Stimulated activated CD4-positive, alpha-beta T cell treated with anti-CD3 and anti-CD28 coated beads, TNF-alpha, amount 100 ng/mL, for 4 hours (primary cell): Measurements from ENCODE around the gene HK3.

ENCODE experiments used
- DNase-seq, 3 experiments: peaks; one replicate each; pipeline ENCODE4 v3.0.0-alpha.2; 2020; ENCODE audit warnings: low read depth in 3 of 3

The HK3 gene

DNA sequence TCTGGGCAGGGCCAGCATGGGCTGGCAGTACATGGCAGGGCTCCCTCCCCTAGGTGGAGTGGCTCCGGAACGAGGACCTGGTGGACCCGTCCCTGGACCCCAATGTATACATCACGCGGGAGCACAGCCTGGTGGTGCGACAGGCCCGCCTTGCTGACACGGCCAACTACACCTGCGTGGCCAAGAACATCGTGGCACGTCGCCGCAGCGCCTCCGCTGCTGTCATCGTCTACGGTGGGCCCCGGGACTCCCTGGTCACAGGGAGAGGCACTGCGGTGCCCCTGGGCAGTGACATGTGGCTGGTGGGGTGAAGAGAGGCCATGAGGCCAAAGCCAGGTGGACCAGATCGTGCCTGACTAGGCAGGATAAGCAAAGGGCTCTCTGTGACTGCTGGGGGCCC lies 30.4 kb downstream of the HK3 start:
- no peak for DNase-seq

DNA sequence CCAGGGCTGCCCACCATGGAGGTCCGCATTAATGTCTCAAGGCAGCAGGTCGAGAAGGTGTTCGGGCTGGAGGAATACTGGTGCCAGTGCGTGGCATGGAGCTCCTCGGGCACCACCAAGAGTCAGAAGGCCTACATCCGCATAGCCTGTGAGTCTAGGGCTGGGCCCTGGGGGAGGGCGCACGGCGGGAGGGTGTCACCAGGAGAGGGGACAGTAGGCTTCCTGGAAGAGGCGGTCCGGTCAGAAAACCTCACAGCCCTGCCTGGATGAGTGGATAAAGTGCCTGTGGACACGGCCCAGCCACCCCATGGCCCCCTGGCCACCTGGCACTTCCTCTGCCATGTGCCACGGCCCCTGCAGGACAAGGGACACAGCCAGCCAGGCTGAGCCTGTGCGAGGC lies 31.0 kb downstream of the HK3 start:
- no peak for DNase-seq

DNA sequence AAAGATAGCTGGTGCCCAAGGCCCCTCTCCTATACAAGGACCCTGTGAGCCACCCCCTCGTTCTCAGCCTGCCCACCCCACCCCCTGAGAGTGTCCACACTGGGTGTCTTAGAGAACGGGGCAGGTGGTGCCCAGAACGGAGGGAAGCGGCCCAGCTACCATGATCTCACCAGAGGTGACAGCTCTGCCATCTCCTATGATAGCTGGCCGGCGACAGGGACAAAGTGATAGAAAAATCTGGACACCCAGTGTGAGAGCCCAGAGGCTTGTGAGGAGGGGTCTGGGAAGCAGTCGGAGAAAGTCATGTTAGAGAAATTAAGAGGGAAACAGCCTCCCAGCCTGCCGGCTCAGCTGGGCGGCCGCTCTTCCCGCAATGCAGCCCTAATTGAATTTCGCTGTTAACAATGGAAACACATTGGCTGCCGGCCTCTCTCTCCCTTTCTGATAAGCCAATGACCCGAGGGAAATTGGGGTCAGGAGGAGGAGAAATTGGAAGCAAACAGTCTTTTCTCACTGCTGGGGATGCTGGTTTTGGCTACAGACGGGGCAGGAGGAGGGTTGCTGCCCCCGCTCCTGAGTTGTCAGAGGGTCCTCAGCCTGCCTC lies 32.3 kb downstream of the HK3 start:
- DNase-seq: no peak

DNA sequence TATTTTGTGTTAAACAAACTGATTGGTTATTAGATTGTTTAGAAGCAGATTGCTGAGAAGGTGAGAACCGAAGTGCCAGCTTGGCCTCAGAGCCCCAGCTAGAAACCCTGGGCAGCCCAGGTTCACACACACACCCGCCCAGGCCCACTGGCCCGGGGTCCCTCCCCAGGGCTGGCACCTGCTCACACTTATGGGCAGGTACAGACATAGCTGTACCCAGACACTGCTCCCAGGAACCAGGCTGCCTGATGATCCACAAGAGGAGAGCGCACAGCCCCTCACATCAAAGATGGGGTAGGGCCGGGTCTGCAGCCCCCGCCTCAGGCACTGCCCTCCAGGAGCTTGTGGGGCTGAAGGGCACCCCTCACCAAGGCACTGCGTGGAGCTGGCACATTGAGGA lies 33.2 kb downstream of the HK3 start:
- no peak for DNase-seq

DNA sequence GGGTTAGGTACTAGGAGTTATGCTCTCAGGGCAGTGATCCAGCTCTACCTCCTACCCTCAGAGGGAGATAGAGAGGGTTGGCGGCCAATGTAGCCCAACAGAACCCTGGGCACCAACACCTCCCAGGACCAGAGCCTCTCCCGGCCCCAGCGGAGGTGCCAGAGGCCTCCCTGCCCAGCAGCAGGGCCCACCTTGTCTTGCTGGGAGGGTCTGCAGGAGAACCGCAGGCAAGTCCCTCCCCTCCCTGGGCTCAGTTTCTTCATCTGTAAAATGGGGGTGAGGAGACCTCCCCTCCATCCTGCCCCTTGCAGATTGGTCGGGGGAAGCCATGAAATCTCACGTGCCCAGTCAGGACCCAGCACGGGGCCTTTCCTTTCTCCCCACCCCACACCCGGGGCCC lies 34.4 kb downstream of the HK3 start:
- no peak for DNase-seq

DNA sequence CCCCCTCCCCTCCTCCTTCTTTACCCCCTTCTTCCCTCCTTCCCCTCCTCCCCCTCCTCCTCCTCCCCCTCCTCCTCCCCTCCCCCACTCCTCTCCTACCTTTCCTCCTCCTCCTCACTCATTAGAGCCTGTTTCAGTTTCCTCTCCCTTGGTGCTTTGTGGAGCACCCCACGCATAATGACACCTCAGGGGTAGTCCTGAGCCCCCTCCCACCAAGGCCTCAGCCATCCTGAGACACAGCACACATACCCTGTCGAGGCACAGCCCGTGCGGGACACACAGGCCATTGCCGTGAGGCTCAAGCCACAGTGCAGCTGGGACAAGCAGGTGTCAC lies 35.4 kb downstream of the HK3 start:
- DNase-seq: no peak

DNA sequence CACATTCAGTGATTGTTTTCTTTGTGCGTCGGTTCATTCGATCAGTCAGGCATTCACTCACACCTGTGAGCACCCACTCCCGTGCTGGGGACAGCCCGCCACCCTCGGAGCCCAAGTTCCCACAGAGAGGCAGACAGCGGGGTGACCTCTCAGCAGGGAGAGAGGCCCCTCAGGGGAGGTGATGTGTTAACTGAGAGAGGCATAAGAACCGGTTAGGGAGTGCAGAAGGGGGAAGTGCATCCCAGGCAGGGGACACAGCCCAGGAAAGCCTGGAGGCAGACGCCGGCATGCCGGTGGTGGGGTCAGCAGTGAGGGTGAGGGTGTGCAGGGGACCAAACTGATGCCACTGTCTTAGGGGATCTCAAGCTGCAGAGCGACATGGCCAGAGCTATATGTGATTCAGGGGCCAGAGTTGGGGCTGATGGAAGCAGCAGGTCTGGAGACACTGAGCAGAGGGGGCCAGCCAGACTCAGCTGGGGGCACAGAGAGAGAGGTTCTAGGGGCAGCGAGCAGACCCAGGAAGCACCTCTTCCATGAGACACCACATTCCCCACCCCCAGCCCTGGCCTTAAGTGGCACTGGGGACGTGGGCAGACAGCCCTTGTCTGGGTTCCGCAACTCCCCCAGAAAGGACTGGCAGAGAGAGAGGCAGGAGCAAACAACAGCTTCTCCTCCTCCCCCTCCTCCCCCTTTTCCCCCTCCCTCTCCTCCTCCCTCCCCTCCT lies 35.9 kb downstream of the HK3 start:
- DNase-seq: no peak

DNA sequence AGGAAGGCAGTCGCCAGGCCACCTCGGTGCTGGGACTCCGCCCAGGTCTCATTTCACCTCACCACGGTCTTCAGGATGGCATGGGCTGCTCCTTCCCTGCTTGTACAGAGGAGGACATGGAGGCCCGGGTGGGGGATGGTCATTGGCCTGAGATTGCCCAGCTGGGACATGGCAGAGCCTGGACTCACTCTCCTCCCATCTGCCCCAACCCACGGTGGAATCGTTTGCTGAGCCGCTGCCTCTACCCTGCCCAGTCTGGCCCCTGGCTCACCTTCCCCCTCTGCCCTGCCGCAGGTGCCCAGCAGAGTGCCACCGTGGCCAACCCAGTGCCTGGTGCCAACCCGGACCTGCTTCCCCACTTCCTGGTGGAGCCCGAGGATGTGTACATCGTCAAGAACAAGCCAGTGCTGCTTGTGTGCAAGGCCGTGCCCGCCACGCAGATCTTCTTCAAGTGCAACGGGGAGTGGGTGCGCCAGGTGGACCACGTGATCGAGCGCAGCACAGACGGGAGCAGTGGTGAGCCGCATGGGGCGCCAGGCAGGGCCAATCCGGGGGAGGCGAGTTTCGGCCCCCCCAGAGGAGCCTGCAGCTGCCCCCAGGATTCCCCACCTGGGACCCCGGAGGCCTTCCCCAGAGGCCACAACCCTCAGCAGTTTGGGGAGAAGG lies 36.7 kb downstream of the HK3 start:
- no peak for DNase-seq

DNA sequence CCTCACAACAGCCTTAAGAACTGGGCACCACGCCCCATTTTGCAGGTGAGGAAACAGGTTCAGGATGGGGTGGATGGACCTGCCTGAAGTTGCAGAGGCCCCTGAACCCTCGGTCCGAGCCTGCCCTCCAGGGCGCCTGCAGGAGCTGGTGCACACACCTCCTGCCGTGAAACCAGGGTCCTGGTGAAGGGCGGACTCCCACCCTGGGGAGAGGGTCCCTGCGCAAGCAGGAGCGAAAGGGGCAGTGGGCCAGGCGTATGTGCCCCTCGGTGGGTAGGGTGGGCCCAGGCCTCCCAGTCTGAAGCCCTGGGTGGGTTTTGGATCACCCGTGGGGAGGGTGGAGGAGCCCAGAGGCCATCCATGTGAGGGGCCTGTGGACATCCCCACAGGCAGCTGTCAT lies 37.9 kb downstream of the HK3 start:
- DNase-seq: no peak

DNA sequence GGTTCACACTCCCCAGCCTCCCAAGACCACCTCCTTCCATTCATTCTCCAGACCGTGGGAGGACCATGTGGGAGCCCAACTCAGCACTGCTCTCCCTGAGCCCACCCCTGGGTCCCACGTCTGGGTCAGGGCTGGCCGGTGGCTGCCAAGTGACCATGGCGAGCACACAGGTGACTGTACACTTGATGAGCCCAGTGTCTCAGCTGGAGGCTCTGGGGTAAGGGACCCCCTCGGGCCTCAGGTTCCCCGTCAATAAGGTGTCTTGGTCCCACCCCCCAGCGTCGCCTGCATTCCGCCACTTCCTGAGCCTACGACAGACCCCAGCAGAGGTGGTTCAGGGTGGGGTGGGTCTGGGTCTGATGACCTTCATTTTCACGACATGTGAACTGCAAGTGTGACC lies 38.8 kb downstream of the HK3 start:
- DNase-seq: no peak

DNA sequence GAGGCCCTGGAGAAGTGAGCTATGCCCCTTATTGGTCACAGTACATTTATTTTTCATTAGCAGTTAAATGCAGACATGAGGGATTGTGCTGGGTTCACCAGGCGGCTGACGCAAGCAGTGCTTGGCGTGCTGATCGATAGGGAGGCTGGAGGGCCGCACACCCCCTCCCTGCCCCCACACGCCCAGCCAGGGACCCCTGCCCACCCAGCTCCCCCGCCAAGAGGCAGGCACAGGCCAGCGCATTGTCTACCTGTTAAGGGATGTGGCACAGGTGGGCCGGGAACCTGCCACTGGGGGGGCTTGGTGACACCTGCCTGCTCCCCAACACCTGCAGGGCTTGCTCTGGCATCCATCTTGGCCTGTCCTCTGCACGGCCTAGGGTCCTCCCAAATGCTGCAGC lies 39.2 kb downstream of the HK3 start:
- no peak for DNase-seq

DNA sequence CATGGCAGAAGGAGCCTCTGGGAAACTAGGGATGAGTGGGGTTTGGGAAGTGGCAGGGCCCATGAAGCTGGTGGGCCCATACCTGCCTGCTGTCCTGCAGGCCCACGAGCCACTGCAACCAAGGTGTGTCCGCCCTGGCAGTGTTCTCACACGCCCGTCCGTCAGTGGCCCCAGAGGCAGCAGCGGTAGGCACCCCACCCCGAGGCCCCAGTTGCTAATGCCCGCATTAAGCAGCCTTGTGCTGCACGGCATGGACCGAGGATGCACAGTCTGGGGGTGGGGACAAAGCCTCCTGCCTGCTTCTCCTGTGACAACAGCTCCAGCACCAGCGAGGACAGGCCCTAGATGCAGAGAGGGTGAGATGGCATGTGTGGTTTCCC lies 41.3 kb downstream of the HK3 start:
- DNase-seq: no peak

DNA sequence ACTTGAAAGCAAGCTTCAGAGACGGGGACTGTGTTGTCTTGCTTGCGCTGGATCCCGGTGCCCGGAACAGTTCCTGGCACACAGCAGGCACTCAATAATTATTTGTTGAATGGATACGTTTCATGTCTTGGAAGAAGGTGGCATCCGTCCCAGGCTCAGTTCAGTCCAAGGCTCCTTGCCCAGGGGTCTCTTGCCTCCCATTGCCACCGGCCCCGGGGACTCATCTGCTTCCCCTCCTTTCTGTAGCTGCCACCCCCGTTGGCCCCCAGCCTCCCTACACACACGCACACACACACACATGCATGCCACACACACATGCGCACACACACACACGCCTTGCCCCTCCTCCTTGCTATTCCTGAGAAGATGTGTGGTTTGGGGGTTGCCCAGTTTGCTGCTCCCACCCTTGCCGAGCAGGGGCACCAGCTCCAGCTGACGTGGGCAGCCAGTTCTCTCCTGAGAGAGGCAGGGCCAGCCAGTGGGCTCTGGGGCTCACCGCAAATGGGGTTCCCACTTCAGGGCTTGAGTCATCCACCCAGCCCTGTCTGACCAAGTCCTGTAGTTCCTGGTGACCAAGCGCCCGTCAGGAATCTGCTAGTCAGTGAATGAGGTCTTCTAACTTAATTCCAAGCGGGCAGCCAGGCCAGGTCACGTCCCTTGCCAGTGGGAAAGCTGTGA lies 41.8 kb downstream of the HK3 start:
- DNase-seq: no peak

DNA sequence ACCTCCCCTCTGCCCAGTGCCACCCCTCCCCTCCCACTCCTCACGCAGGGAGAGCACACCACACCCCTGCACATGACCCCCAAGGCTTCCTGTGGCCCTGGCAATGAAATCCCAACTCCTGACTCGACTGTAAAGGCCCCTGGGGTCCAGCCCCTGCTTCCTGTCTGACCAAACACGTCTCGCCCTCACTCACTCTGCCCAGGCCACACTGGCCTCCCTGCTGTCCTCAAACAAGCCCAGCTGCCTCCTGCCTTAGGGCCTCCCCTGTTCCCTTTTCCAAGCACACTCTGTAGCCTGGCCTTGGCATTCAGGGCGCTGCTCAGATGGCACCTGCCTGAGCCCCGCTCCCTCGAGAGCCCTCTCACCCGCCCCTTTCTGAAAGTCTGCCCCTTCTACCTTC lies 42.4 kb downstream of the HK3 start:
- no peak for DNase-seq

DNA sequence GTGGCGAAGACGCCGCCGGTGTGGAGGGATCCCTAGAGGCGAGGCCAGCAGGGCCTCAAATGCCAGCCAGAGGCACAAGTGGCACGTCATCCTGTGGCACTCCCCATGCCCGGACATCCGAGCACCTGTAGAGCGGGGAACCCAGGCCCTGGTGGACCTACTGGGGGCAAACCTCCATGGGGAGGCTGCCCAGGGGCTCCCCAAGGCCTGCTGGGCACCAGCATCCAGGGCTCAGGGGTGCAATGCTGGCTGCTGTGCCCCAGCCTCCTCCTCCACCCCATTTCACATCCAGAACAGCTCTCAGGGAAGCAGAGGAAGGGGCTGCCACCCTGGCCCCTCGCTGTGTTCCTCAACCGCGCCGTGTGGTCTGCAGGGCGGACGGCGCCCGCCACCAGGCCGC lies 43.5 kb downstream of the HK3 start:
- no peak for DNase-seq

DNA sequence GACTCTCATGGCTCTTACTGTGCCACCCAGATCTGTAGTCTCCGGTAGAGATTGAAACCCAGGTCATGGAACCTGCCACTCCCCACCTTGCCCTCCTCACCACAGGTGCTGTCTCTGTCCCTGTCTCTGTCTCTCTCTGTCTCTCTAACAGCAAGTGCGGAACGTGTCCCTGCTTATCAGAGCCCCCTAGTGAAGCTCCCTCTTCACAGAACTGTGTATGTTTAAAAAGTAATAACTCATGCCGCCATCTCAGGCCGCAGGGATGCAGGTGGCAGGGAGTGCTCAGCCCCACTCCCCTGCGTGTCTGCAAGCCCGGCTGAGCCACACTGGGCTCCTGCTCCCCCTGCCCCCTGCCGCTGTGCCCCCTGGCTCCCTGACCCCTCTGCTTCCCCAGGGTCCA lies 45.0 kb downstream of the HK3 start:
- DNase-seq: no peak

DNA sequence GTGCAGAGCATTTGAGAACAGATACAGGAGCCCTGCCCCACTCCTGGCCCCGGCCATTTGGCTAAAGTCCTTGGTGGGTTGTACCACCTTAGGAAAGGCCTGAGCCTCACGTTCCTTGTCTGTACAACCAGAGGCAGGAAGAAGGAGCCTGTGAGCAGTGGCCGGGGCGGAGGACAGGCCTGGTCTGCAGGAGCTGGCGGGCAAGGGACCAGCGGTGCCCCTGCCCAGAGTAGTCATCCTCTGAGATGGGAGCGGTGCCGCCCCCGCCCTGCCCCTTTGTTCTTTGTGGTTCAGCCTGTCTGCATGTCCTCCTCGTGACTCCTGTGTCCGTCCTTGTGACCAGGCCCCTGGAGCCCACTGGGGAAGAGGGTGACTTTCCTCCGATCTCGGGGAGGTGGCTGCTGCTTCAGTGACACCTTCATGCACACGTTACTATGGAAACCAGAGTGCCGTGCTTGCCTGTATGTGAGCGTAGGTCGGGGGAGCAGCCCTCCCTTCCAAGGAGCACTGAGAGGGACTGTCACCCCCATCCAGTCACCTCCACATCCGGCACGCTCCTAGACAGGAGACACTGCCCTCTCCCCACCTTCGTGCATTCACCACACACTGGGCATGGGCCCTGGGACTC lies 45.9 kb downstream of the HK3 start:
- DNase-seq: no peak

DNA sequence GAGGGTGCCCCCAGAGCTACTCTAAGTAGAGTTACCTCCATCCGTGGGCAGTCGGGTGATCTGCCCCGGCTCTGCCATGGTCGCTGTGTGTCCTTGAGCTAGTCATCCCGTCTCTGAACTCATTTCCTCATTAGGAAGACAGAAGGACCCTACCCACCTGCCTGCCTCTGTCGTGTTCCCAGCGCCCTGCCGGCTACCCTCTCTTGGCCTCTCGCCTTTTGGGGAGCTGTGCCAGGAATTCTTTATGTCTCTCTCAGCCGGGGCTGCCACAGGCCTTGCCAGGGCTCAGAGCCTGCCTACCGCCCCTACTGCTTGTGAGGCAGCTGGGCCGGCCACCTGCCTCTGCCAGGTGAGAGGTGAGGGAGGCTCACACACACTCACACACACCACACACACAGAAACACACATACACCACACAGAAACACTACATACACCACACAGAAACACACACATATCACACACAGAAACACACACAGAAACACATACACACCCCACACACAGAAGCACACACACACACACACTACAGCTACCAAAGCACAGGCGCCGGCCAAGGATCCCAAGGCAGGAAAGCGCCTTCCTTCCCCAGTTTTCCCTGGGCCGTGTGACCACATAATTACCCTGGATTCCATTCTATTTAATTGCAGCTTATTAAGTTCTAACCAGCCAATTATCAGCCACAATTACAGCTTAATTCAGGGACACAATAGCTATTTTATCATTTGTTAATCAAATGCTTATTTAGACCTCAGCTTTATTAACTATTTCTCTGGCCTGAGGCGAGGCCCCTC lies 47.1 kb downstream of the HK3 start:
- DNase-seq: no peak

DNA sequence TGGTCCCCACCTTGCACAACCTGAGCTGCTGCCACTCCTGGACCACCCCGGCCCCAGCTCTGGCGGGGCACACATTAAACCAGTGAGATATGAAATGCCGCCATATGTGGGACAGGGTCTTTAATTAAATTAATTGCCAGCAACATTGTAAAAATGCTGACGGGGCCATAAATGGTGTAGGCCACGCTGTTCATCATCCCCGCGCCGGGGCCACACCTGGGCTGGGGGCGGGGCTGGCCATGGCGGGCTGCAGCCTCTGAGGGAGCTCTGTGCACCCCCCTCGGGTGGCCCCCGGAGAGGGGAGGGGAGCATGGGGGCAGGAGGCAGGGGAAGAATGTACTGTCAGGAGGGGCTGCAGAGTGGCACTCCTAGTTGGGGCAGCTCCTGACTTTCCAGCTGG lies 47.8 kb downstream of the HK3 start:
- DNase-seq: no peak

DNA sequence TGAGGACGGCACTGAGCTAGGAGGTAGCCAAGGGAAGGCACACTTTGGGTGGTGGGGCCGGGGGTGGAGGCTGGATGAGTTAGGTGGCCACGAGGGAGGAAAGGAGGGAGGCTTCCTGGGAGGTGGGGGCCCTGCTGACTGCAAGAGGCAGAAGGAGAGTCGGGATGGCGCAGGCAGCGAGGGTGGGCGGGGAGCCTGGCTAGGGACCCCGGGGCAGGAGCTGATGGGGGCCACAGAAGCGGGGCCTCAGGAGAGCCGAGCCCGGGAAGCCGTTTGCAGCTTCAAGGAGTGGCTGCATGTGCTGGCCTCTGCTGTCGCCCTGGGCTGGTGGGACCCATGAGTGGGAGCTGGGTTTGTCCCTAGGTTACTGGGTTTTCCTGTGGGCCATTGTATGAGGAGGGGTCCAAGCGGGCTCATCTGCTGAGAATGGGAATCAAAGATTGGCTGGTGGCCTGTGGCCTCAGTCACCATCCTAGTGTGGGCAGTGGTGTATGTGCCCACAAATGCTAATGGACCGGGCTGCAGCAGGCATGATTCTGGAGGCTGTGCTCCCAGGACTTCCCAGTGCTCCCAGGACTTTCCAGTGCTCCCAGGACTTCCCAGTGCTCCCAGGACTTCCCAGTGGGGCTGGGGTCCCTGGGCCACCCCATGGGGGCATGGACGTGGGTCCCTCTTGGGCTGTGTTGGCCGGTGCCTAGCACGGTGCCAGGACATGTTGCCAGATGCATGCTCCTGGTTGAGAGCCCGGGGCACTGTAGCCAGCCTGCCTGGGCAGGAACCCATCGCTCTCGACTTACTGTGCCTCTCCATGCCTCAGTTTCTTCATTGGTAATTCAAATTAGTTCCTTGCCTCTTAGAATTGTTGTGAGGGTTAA lies 48.5 kb downstream of the HK3 start:
- DNase-seq: no peak
